Body of pancreas (tissue), 4 donors: Measurements from ENCODE around the gene STX8.

Experiments used
- POLR2A ChIP-seq, 3 donors: fragments of 450-650 bp; IDR thresholded peaks; one replicate each; pipeline ENCODE4 v1.6.1; 2016; ENCODE audit warnings: antibody characterized with exemption in 3 of 3, mild to moderate bottlenecking in 2 of 3
- TF ChIP-seq, protein P1 (sequence below), 7 experiments: fragments of 450-650 bp in 4 of 7; fragments of 200-600 bp in 3 of 7; sonication (generic) in 3 of 7; IDR thresholded peaks; one replicate each; pipeline ENCODE4 v1.5.1; 2016 to 2019; ENCODE audit warnings: antibody characterized with exemption in 7 of 7

DNA sequence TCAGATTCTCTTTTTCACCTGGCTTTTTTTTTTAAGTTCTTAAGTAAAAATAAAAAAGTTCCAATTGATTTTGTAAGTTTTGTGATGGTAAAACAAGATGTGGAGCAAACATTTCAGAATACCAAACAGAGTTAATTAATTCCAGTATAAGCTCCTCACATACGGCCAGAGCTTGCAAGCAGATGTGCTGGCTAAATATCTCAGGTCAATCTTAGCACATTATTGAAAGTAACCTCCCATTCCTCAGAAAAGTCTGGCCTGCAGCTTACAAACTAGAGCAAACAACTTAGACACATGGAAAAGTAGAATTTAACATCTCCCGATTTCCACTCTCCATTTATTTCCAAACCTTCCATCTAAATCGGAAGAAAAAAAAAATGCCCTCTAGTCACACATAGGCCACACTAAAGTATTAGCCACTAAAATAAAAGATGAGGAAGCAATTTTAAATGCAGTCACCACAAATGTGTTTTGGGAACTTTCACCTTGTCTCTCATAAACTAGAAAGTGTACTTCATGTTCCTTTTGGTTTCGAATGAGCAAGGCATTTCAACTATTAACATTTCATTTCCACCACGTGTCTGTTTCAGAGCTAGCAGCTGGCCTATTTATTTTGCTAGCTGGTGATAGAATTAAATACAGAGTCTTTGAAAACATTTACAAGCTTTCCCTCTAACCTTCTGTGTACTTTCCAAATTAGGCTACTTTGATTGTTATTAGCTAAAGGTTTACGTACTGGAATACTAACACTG is 143.3 kb downstream of the STX8 start:
- TF ChIP-seq, protein P1, sequence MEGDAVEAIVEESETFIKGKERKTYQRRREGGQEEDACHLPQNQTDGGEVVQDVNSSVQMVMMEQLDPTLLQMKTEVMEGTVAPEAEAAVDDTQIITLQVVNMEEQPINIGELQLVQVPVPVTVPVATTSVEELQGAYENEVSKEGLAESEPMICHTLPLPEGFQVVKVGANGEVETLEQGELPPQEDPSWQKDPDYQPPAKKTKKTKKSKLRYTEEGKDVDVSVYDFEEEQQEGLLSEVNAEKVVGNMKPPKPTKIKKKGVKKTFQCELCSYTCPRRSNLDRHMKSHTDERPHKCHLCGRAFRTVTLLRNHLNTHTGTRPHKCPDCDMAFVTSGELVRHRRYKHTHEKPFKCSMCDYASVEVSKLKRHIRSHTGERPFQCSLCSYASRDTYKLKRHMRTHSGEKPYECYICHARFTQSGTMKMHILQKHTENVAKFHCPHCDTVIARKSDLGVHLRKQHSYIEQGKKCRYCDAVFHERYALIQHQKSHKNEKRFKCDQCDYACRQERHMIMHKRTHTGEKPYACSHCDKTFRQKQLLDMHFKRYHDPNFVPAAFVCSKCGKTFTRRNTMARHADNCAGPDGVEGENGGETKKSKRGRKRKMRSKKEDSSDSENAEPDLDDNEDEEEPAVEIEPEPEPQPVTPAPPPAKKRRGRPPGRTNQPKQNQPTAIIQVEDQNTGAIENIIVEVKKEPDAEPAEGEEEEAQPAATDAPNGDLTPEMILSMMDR (IDR thresholded peaks at IDR 0.05) = no peak
- TF ChIP-seq POLR2A (IDR thresholded peaks at IDR 0.05) = no peak
